H9 (cell line): ENCODE data around the gene MBD3L2B. TPM values are rescaled to one million over a fixed set of nuclear protein-coding genes. Genes with fewer than 3 reads are reported as not detected.
"Not testable (repeated sequence)": the region's sequence is repeated elsewhere in the genome, so short reads cannot be mapped to it uniquely, and the experiment has no call there.

Experiments
- DNase-seq: peaks from one replicate; pipeline ENCODE4 v3.0.0-alpha.2; 2017
- H2AFZ ChIP-seq: one replicate; pipeline ENCODE4 v1.6.1; 2013; ENCODE audit warnings: mild to moderate bottlenecking, low read length, control low read depth, moderate library complexity
- H2AK5ac ChIP-seq: 2 replicates; pipeline ENCODE4 v1.6.1; 2013; ENCODE audit warnings: low read length, control low read depth, mixed read lengths; ENCODE audit not compliant: insufficient read length
- H2BK120ac ChIP-seq: one replicate; pipeline ENCODE4 v1.6.1; 2013; ENCODE audit warnings: low read depth, mild to moderate bottlenecking, low read length, control low read depth, inconsistent platforms; ENCODE audit not compliant: poor library complexity, severe bottlenecking
- H2BK12ac ChIP-seq: 2 replicates; pipeline ENCODE4 v1.6.1; 2013; ENCODE audit warnings: low read length, control low read depth, mixed read lengths, low read depth; ENCODE audit not compliant: insufficient read length
- H2BK15ac ChIP-seq: 2 replicates; pipeline ENCODE4 v1.6.1; 2013; ENCODE audit warnings: low read depth, low read length, control low read depth
- H2BK20ac ChIP-seq: one replicate; pipeline ENCODE4 v1.6.1; 2013; ENCODE audit warnings: low read depth, mild to moderate bottlenecking, low read length, control low read depth, inconsistent platforms; ENCODE audit not compliant: poor library complexity, severe bottlenecking
- H2BK5ac ChIP-seq: 2 replicates; pipeline ENCODE4 v1.6.1; 2013; ENCODE audit warnings: low read length, control low read depth, mixed read lengths; ENCODE audit not compliant: insufficient read length
- H3K14ac ChIP-seq: 2 replicates; pipeline ENCODE4 v1.6.1; 2013; ENCODE audit warnings: low read length, control low read depth; ENCODE audit not compliant: insufficient read depth
- H3K18ac ChIP-seq: 2 replicates; pipeline ENCODE4 v1.6.1; 2013; ENCODE audit warnings: low read depth, mild to moderate bottlenecking, mixed read lengths, low read length, control low read depth; ENCODE audit not compliant: insufficient read length
- H3K23ac ChIP-seq: 2 replicates; pipeline ENCODE4 v1.6.1; 2013; ENCODE audit warnings: low read length, control low read depth, mixed read lengths, low read depth; ENCODE audit not compliant: insufficient read length
- H3K23me2 ChIP-seq: 2 replicates; pipeline ENCODE4 v1.6.1; 2013; ENCODE audit warnings: low read depth, mild to moderate bottlenecking, mixed read lengths, low read length, control low read depth; ENCODE audit not compliant: insufficient read length, poor library complexity, severe bottlenecking
- H3K27ac ChIP-seq: 2 replicates; pipeline ENCODE4 v1.5.1; 2013; ENCODE audit warnings: low read length, control low read depth, mixed read lengths, low read depth; ENCODE audit not compliant: insufficient read length
- H3K27me3 ChIP-seq: 2 replicates; pipeline ENCODE4 v1.6.1; 2013; ENCODE audit warnings: low read length, control low read depth, inconsistent platforms; ENCODE audit not compliant: insufficient read depth
- H3K4ac ChIP-seq: 2 replicates; pipeline ENCODE4 v1.6.1; 2013; ENCODE audit warnings: low read depth, mild to moderate bottlenecking, control low read depth, inconsistent platforms, low read length, moderate library complexity
- H3K4me1 ChIP-seq: 2 replicates; pipeline ENCODE4 v1.6.1; 2013; ENCODE audit warnings: low read length, control low read depth, inconsistent platforms; ENCODE audit not compliant: insufficient read depth
- H3K4me2 ChIP-seq: 2 replicates; pipeline ENCODE4 v1.6.1; 2013; ENCODE audit warnings: low read length, control low read depth, mixed read lengths; ENCODE audit not compliant: insufficient read length, insufficient read depth
- H3K56ac ChIP-seq: 2 replicates; pipeline ENCODE4 v1.6.1; 2013; ENCODE audit warnings: low read depth, mild to moderate bottlenecking, mixed read lengths, low read length, control low read depth; ENCODE audit not compliant: insufficient read length
- H3K79me1 ChIP-seq: 2 replicates; pipeline ENCODE4 v1.6.1; 2013; ENCODE audit warnings: low read depth, mild to moderate bottlenecking, moderate library complexity, low read length, control low read depth, inconsistent platforms; ENCODE audit not compliant: insufficient read depth, poor library complexity, severe bottlenecking
- H3K79me2 ChIP-seq: 2 replicates; pipeline ENCODE4 v1.6.1; 2013; ENCODE audit warnings: low read length, control low read depth, inconsistent platforms; ENCODE audit not compliant: insufficient read depth
- H3K9ac ChIP-seq: 2 replicates; pipeline ENCODE4 v1.6.1; 2013; ENCODE audit warnings: low read length, control low read depth, mixed read lengths; ENCODE audit not compliant: insufficient read length; ENCODE audit errors: extremely low read depth
- H3K9me3 ChIP-seq: one replicate; pipeline ENCODE4 v1.6.1; 2013; ENCODE audit warnings: low read depth, low read length, inconsistent platforms; ENCODE audit not compliant: control insufficient read depth
- H3T11ph ChIP-seq: one replicate; pipeline ENCODE4 v1.6.1; 2013; ENCODE audit warnings: mild to moderate bottlenecking, low read length, control low read depth, inconsistent platforms
- H4K20me1 ChIP-seq: one replicate; pipeline ENCODE4 v1.6.1; 2013; ENCODE audit not compliant: control insufficient read depth, insufficient read length, insufficient read depth
- H4K5ac ChIP-seq: 2 replicates; pipeline ENCODE4 v1.6.1; 2013; ENCODE audit warnings: low read depth, mild to moderate bottlenecking, mixed read lengths, low read length, control low read depth; ENCODE audit not compliant: insufficient read length
- H4K8ac ChIP-seq: replicated peaks from 2 replicates; pipeline ENCODE4 v1.6.1; 2013; ENCODE audit warnings: low read length, control low read depth, mixed read lengths, low read depth; ENCODE audit not compliant: insufficient read length
- H4K91ac ChIP-seq: 2 replicates; pipeline ENCODE4 v1.6.1; 2013; ENCODE audit warnings: low read depth, mild to moderate bottlenecking, moderate library complexity, mixed read lengths, low read length, control low read depth; ENCODE audit not compliant: insufficient read length
- H3K27ac Mint-ChIP-seq, 3 experiments: 2 replicates in 2 of 3; 3 replicates in 1 of 3; pipeline ENCODE4 v1.8.0; 2020 to 2021; ENCODE audit warnings: mixed read lengths in 3 of 3, mild to moderate bottlenecking in 1 of 3, moderate library complexity in 1 of 3
- H3K27me3 Mint-ChIP-seq: 2 replicates; pipeline ENCODE4 v1.8.0; 2021; ENCODE audit warnings: low read depth, mild to moderate bottlenecking, moderate library complexity, mixed read lengths
- H3K36me3 Mint-ChIP-seq, 3 experiments: 2 replicates in 2 of 3; 3 replicates in 1 of 3; pipeline ENCODE4 v1.8.0; 2020 to 2021; ENCODE audit warnings: low read depth in 3 of 3, mixed read lengths in 3 of 3; ENCODE audit not compliant: insufficient read depth in 1 of 3
- H3K4me1 Mint-ChIP-seq, 2 experiments: 2 replicates each; pipeline ENCODE4 v1.8.0; 2020; ENCODE audit warnings: mixed read lengths in 2 of 2
- H3K4me3 Mint-ChIP-seq, 2 experiments: 2 replicates in 1 of 2; 3 replicates in 1 of 2; pipeline ENCODE4 v1.8.0; 2020 to 2021; ENCODE audit warnings: mild to moderate bottlenecking in 2 of 2, mixed read lengths in 2 of 2, moderate library complexity in 1 of 2
- H3K9me3 Mint-ChIP-seq, 2 experiments: 2 replicates in 1 of 2; 3 replicates in 1 of 2; pipeline ENCODE4 v1.8.0; 2020; ENCODE audit warnings: mild to moderate bottlenecking in 2 of 2, mixed read lengths in 2 of 2, moderate library complexity in 1 of 2
- WGBS: extraction: QIAGEN DNeasy Blood & Tissue Kit; methylation state at CpG from one replicate; pipeline ENCODE4 v1.1.7; 2013; ENCODE audit warnings: missing lambda C conversion rate, low lambda C conversion rate, mixed read lengths; ENCODE audit not compliant: insufficient read length; ENCODE audit errors: extremely low coverage; 5-methylcytosine and 5-hydroxymethylcytosine counted together
- total RNA-seq: library from RNA; stranded (reverse); gene quantifications from 2 replicates; pipeline ENCODE4 v1.2.1, GENCODE V29; 2021

The MBD3L2B gene
- total RNA-seq, 1 experiment from 2014 or later: not detected

DNA sequence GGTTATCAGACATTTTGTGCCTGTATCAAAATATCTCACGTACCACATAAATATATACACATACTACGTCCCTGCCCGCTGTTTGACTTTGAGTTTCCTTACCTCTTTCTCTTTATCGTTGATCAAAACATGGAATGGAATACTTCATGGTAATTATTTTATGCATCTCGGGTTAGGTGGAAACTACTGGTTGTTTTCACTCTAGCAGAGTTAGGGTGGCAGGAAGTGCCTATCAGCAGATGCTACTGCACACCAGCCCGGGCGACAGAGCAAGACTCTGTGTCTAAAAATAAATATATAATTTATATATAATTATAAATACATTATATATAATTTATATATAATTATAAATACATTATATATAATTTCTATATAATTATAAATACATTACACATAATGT, 31.7 kb upstream of the MBD3L2B start:
- not testable (repeated sequence) for H3K23me2 ChIP-seq, H3K79me2 ChIP-seq, H3K18ac ChIP-seq, H3K9ac ChIP-seq, H4K5ac ChIP-seq, H3K14ac ChIP-seq, H4K8ac ChIP-seq, H3K4me2 ChIP-seq, H3K4me3 Mint-ChIP-seq, H3K36me3 Mint-ChIP-seq, H3K4me1 Mint-ChIP-seq, H3K56ac ChIP-seq, H3K27ac Mint-ChIP-seq, H3K27me3 Mint-ChIP-seq, H3K27ac ChIP-seq, H3K9me3 ChIP-seq, H2BK20ac ChIP-seq, H4K91ac ChIP-seq, H3K27me3 ChIP-seq, DNase-seq, H3K23ac ChIP-seq, H3K4me1 ChIP-seq, H4K20me1 ChIP-seq, H2AFZ ChIP-seq, H2AK5ac ChIP-seq, H3K79me1 ChIP-seq, H2BK12ac ChIP-seq, H2BK15ac ChIP-seq, H3K4ac ChIP-seq, H3T11ph ChIP-seq, H2BK120ac ChIP-seq, H2BK5ac ChIP-seq
- no CpG with 5 or more reads among the region's 7 CpGs for WGBS
- peaks cover 10 to 12% of the 10 kb centered on the region in 2 experiments; a peak in 4 of 5 replicates for H3K9me3 Mint-ChIP-seq

DNA sequence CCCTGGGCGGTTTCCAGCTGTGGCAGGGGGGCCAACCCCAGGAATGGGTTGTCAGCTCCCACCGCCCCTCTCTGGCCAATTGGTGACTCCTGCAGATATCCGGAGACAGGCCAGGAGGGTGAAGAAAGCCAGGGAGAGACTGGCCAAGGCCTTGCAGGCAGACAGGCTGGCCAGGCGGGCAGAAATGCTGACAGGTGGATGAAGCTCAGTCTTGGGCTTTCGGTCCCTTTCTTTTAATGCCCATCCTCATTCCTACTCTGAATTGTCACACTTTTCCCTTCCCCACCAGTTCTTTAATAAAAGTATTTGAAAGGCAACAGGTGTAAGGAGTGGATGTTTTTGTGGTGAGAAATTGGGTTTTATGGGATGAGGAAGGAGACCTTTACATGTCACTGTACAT, 30.2 kb upstream of the MBD3L2B start:
- not testable (repeated sequence) for H3K27me3 ChIP-seq, H4K20me1 ChIP-seq, H3K79me1 ChIP-seq, H3K23ac ChIP-seq, H3K14ac ChIP-seq, H3K27ac Mint-ChIP-seq, H2BK120ac ChIP-seq, H2BK12ac ChIP-seq, H3K9ac ChIP-seq, H2AFZ ChIP-seq, H3K4me2 ChIP-seq, H3K27ac ChIP-seq, H3K4me1 Mint-ChIP-seq, H4K91ac ChIP-seq, H3K9me3 ChIP-seq, H2BK15ac ChIP-seq, H3K4ac ChIP-seq, H3K4me1 ChIP-seq, H2BK5ac ChIP-seq, H4K8ac ChIP-seq, H2BK20ac ChIP-seq, H3K4me3 Mint-ChIP-seq, H3T11ph ChIP-seq, H3K36me3 Mint-ChIP-seq, H4K5ac ChIP-seq, H2AK5ac ChIP-seq, H3K79me2 ChIP-seq, H3K18ac ChIP-seq, DNase-seq, H3K56ac ChIP-seq, H3K27me3 Mint-ChIP-seq, H3K23me2 ChIP-seq
- peaks cover 10 to 12% of the 10 kb centered on the region in 2 experiments; a peak in 4 of 5 replicates for H3K9me3 Mint-ChIP-seq
- WGBS: no CpG with 5 or more reads among the region's 5 CpGs
